Right lobe of liver (tissue), 4 donors: Measurements from ENCODE around the gene MRC2.

Source experiments
- POLR2A ChIP-seq: fragments of 450-650 bp; IDR thresholded peaks from one replicate; pipeline ENCODE4 v1.6.1; 2017; ENCODE audit warnings: antibody characterized with exemption, mild to moderate bottlenecking
- TF ChIP-seq, protein P1 (sequence below), 4 donors: fragments of 200-600 bp in 3 of 4; fragments of 450-650 bp in 1 of 4; IDR thresholded peaks; one replicate each; pipeline versions ENCODE4 v1.5.1 to v1.8.0; 2016 to 2022; ENCODE audit warnings: antibody characterized with exemption in 4 of 4, mild to moderate bottlenecking in 2 of 4
- donor health status: DM: no; HTN: no; CAD: no.
- donor health status: DM: no; HTN: no; CAD: no.
- donor health status: DM: no; HTN: yes; CAD: no.

DNA sequence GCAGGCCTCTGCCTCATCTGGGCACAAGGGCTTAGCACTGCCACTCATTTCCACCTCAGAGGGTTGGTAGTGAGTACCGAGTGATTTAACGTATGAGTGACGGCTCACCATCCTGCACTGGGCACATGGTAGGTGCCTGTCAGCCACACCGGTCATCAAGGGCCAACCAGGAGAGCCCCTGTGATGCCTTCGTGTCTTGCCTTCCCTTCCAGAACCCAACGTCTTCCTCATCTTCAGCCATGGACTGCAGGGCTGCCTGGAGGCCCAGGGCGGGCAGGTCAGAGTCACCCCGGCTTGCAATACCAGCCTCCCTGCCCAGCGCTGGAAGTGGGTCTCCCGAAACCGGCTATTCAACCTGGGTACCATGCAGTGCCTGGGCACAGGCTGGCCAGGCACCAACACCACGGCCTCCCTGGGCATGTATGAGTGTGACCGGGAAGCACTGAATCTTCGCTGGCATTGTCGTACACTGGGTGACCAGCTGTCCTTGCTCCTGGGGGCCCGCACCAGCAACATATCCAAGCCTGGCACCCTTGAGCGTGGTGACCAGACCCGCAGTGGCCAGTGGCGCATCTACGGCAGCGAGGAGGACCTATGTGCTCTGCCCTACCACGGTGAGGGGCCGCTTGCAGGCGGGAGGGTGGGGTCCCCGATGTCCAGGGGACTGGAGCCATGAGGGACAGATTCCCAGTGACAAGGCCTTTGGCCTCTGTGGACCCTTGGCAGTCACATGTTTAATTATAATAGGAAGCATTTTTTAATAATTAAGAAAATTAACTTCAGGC, 37.1 kb downstream of the MRC2 start:
- TF ChIP-seq, protein P1, sequence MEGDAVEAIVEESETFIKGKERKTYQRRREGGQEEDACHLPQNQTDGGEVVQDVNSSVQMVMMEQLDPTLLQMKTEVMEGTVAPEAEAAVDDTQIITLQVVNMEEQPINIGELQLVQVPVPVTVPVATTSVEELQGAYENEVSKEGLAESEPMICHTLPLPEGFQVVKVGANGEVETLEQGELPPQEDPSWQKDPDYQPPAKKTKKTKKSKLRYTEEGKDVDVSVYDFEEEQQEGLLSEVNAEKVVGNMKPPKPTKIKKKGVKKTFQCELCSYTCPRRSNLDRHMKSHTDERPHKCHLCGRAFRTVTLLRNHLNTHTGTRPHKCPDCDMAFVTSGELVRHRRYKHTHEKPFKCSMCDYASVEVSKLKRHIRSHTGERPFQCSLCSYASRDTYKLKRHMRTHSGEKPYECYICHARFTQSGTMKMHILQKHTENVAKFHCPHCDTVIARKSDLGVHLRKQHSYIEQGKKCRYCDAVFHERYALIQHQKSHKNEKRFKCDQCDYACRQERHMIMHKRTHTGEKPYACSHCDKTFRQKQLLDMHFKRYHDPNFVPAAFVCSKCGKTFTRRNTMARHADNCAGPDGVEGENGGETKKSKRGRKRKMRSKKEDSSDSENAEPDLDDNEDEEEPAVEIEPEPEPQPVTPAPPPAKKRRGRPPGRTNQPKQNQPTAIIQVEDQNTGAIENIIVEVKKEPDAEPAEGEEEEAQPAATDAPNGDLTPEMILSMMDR (IDR thresholded peaks at IDR 0.05): no peak
- no peak for TF ChIP-seq POLR2A
